H1 (cell line): ENCODE data around the gene MREG.

Experiments
- ASH2L ChIP-seq: fragments of 200-600, 300-600 bp; sonication (generic); IDR thresholded peaks from one replicate; pipeline ENCODE4 v1.7.1; 2017; ENCODE audit warnings: low read length
- CHD2 ChIP-seq: IDR thresholded peaks from 2 replicates; pipeline ENCODE4 v1.6.1; 2012; ENCODE audit warnings: low read length, improper control_type of control experiment
- KDM4A ChIP-seq: IDR thresholded peaks from one replicate; pipeline ENCODE4 v1.7.1; 2012; ENCODE audit warnings: low read depth, mild to moderate bottlenecking, moderate library complexity, low read length, inconsistent platforms; ENCODE audit not compliant: severe bottlenecking
- POLR2A ChIP-seq, 2 experiments: IDR thresholded peaks; 1 replicate in 1 of 2; 2 replicates in 1 of 2; pipeline ENCODE4 v1.6.1; 2011; ENCODE audit warnings: low read depth in 2 of 2, low read length in 2 of 2, mild to moderate bottlenecking in 2 of 2; ENCODE audit errors: control extremely low read depth in 1 of 2
- POLR2AphosphoS5 ChIP-seq: IDR thresholded peaks from 2 replicates; pipeline ENCODE4 v1.6.1; 2011; ENCODE audit warnings: low read depth, low read length
- RAD21 ChIP-seq, 2 experiments: IDR thresholded peaks in 1 of 2; conservative IDR thresholded peaks in 1 of 2; 2 replicates each; pipeline ENCODE4 v1.6.1; 2011; ENCODE audit warnings: low read depth in 2 of 2, low read length in 2 of 2, improper control_type of control experiment in 1 of 2, inconsistent platforms in 1 of 2, mild to moderate bottlenecking in 1 of 2, moderate library complexity in 1 of 2
- ZNF274 ChIP-seq: IDR thresholded peaks from 2 replicates; pipeline ENCODE4 v1.7.0; 2012; ENCODE audit warnings: low read length, borderline replicate concordance; ENCODE audit errors: extremely low read depth
- TF ChIP-seq, protein P1 (sequence below), 3 experiments: IDR thresholded peaks; 1 replicate in 2 of 3; 2 replicates in 1 of 3; pipeline versions ENCODE4 v1.5.1 to v1.6.1; 2011; ENCODE audit warnings: low read length in 3 of 3, mild to moderate bottlenecking in 3 of 3, inconsistent platforms in 2 of 3, low read depth in 1 of 3, moderate library complexity in 1 of 3; ENCODE audit not compliant: insufficient read depth in 1 of 3; ENCODE audit errors: control extremely low read depth in 1 of 3

DNA sequence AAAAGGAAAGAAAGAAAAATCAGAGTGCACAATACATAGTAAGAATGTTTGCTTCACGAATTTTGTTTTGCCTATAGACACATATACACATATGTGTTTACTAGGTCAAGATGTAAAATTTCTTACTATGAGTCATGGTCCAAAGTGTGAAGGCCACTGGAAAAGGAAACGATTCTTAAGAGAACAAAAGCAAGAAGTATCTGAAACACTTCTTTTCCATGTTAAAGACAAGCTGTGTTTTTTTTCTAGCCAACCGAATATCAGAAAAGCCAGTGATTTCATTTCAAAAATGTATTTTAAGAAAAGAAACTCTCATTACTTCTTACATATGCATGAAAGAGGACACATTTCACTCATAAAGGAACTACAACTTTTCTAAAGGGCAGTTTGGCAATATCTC, 43.4 kb upstream of the MREG start:
- TF ChIP-seq CHD2, result no peak
- no peak for TF ChIP-seq ASH2L
- TF ChIP-seq, protein P1, sequence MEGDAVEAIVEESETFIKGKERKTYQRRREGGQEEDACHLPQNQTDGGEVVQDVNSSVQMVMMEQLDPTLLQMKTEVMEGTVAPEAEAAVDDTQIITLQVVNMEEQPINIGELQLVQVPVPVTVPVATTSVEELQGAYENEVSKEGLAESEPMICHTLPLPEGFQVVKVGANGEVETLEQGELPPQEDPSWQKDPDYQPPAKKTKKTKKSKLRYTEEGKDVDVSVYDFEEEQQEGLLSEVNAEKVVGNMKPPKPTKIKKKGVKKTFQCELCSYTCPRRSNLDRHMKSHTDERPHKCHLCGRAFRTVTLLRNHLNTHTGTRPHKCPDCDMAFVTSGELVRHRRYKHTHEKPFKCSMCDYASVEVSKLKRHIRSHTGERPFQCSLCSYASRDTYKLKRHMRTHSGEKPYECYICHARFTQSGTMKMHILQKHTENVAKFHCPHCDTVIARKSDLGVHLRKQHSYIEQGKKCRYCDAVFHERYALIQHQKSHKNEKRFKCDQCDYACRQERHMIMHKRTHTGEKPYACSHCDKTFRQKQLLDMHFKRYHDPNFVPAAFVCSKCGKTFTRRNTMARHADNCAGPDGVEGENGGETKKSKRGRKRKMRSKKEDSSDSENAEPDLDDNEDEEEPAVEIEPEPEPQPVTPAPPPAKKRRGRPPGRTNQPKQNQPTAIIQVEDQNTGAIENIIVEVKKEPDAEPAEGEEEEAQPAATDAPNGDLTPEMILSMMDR (IDR thresholded peaks at IDR 0.05; ENCODE audit: control extremely low read depth in 1 of 3, insufficient read depth in 1 of 3, low read depth in 1 of 3, low read length in 3 of 3), result no peak
- TF ChIP-seq POLR2AphosphoS5, result no peak
- TF ChIP-seq RAD21 (IDR thresholded peaks at IDR 0.05 in 1 of 2, conservative IDR thresholded peaks at IDR 0.05 in 1 of 2; ENCODE audit: low read depth in 2 of 2, low read length in 2 of 2), result no peak
- TF ChIP-seq POLR2A (IDR thresholded peaks at IDR 0.05; ENCODE audit: control extremely low read depth in 1 of 2, low read depth in 2 of 2, low read length in 2 of 2), result no peak
- no peak for TF ChIP-seq ZNF274
- TF ChIP-seq KDM4A, result no peak
